ENCODE results near the gene CAPN9. TPM values are rescaled to one million over a fixed set of nuclear protein-coding genes. Genes with fewer than 3 reads are reported as not detected.
"Not testable (repeated sequence)": the region's sequence is repeated elsewhere in the genome, so short reads cannot be mapped to it uniquely, and the experiment has no call there.

Gene CAPN9
- total RNA-seq, 1 donor from 2014 or later, result not detected

- no peak for TF ChIP-seq CTCF (IDR thresholded peaks at IDR 0.05)
- Mint-ChIP-seq H3K4me1 (ENCODE audit: low read depth) (peaks cover 92% of the 10 kb centered on the region), H3K4me3 (ENCODE audit: unreplicated experiment) (no peak overlapping the region), H3K9me3 (ENCODE audit: low read depth) (no peaks in the 10 kb centered on the region), H3K36me3 (ENCODE audit: low read depth) (peaks cover 77% of the 10 kb centered on the region), H3K27me3 (ENCODE audit: low read depth) (no peaks in the 10 kb centered on the region), H3K27ac (ENCODE audit: unreplicated experiment) (peak overlapping the region; percentile 78)
- DNase-seq (ENCODE audit: low spot score), result no peak
These were observed 95.6 kb downstream of the CAPN9 start for GRCh38 chr1:230842801-230843200.

GRCh38 chr1:230843503-230844309, 96.5 kb downstream of the CAPN9 start:
- DNase-seq (ENCODE audit: low spot score), result peak; percentile 57
- H3K9me3 Mint-ChIP-seq (ENCODE audit: low read depth), result no peaks in the 10 kb centered on the region
- no peaks in the 10 kb centered on the region for H3K27me3 Mint-ChIP-seq (ENCODE audit: low read depth)
- no peak for TF ChIP-seq CTCF (IDR thresholded peaks at IDR 0.05)
- no peak overlapping the region for H3K4me3 Mint-ChIP-seq (ENCODE audit: unreplicated experiment)
- peak overlapping the region; percentile 87 for H3K27ac Mint-ChIP-seq (ENCODE audit: unreplicated experiment)
- peaks cover 96% of the 10 kb centered on the region for H3K4me1 Mint-ChIP-seq (ENCODE audit: low read depth)
- peaks cover 75% of the 10 kb centered on the region for H3K36me3 Mint-ChIP-seq (ENCODE audit: low read depth)

- Mint-ChIP-seq H3K36me3 (ENCODE audit: low read depth) (peaks cover 68% of the 10 kb centered on the region), H3K4me1 (ENCODE audit: low read depth) (peaks cover 96% of the 10 kb centered on the region), H3K27ac (ENCODE audit: unreplicated experiment) (peak overlapping the region; percentile 87), H3K4me3 (ENCODE audit: unreplicated experiment) (no peak overlapping the region), H3K9me3 (ENCODE audit: low read depth) (no peaks in the 10 kb centered on the region), H3K27me3 (ENCODE audit: low read depth) (no peaks in the 10 kb centered on the region)
- no peak for TF ChIP-seq CTCF (IDR thresholded peaks at IDR 0.05)
- DNase-seq (ENCODE audit: low spot score), result no peak
These were observed 97.4 kb downstream of the CAPN9 start for GRCh38 chr1:230844561-230844960.

- H3K9me3 Mint-ChIP-seq (ENCODE audit: low read depth); H3K4me3 Mint-ChIP-seq (ENCODE audit: unreplicated experiment); DNase-seq (ENCODE audit: low spot score); H3K27me3 Mint-ChIP-seq (ENCODE audit: low read depth): not testable (repeated sequence)
- peaks cover 65% of the 10 kb centered on the region for H3K36me3 Mint-ChIP-seq (ENCODE audit: low read depth)
- peaks cover 96% of the 10 kb centered on the region for H3K4me1 Mint-ChIP-seq (ENCODE audit: low read depth)
- peak overlapping the region; percentile 87 for H3K27ac Mint-ChIP-seq (ENCODE audit: unreplicated experiment)
These were observed 98.0 kb downstream of the CAPN9 start for GRCh38 chr1:230845184-230845583.

GRCh38 chr1:230848235-230848634, 101.0 kb downstream of the CAPN9 start:
- H3K9me3 Mint-ChIP-seq (ENCODE audit: low read depth), result no peaks in the 10 kb centered on the region
- TF ChIP-seq CTCF (IDR thresholded peaks at IDR 0.05), result no peak
- peak overlapping the region; percentile 97 for H3K27ac Mint-ChIP-seq (ENCODE audit: unreplicated experiment)
- DNase-seq (ENCODE audit: low spot score), result no peak
- peaks cover 56% of the 10 kb centered on the region for H3K36me3 Mint-ChIP-seq (ENCODE audit: low read depth)
- peaks cover 98% of the 10 kb centered on the region for H3K4me1 Mint-ChIP-seq (ENCODE audit: low read depth)
- H3K27me3 Mint-ChIP-seq (ENCODE audit: low read depth), result no peaks in the 10 kb centered on the region
- no peak overlapping the region for H3K4me3 Mint-ChIP-seq (ENCODE audit: unreplicated experiment)
